Nephron (organoid): Measurements from ENCODE around the gene STK40.

Experiments used
- H3K27ac Mint-ChIP-seq, 3 experiments: 2 replicates each; pipeline ENCODE4 v1.8.0; 2020; ENCODE audit warnings: mixed read lengths in 3 of 3, mild to moderate bottlenecking in 2 of 3, moderate library complexity in 1 of 3
- H3K27me3 Mint-ChIP-seq: 2 replicates; pipeline ENCODE4 v1.8.0; 2021; ENCODE audit warnings: low read depth, mild to moderate bottlenecking, moderate library complexity, mixed read lengths
- H3K36me3 Mint-ChIP-seq: 2 replicates; pipeline ENCODE4 v1.8.0; 2020; ENCODE audit warnings: low read depth, mixed read lengths
- H3K4me1 Mint-ChIP-seq: 2 replicates; pipeline ENCODE4 v1.8.0; 2020; ENCODE audit warnings: mixed read lengths
- H3K4me3 Mint-ChIP-seq, 3 experiments: 2 replicates each; pipeline ENCODE4 v1.8.0; 2020; ENCODE audit warnings: mild to moderate bottlenecking in 3 of 3, mixed read lengths in 3 of 3, moderate library complexity in 2 of 3
- H3K9me3 Mint-ChIP-seq: 2 replicates; pipeline ENCODE4 v1.8.0; 2020; ENCODE audit warnings: mixed read lengths
- CTCF ChIP-seq, 3 experiments: fragments of 200-600 bp; sonication (generic); IDR thresholded peaks; one replicate each; pipeline ENCODE4 v1.5.0; 2021; ENCODE audit warnings: antibody characterized with exemption in 3 of 3; ENCODE audit not compliant: unreplicated experiment in 3 of 3

Gene STK40

GRCh38 chr1:36350659-36351226 is 35.0 kb downstream of the STK40 start:
- Mint-ChIP-seq H3K27me3 (no peaks in the 10 kb centered on the region), H3K9me3 (no peaks in the 10 kb centered on the region)
- no peak for TF ChIP-seq CTCF (IDR thresholded peaks at IDR 0.05; ENCODE audit: unreplicated experiment in 3 of 3)

DNA sequence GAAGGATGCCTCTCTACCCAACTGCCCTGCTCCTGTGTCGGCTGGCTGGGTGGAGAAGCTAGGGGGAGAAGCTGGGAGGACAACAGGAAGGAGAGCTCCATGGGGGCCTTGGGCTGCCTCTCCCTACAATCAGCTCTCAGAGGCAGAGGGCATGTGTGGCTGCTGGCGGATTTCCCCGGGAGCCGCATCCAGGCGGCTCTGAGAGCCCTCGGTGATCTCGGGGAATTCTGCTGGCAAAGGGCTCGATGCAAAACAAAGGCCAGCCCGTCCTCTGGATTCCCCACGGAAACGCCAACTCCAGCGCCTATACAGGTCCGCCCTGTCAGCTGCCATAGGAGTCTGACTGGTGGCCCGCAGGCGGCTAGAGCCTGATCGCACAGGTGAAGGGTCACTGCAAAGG is 35.9 kb downstream of the STK40 start:
- Mint-ChIP-seq H3K4me3 (no peak overlapping the region), H3K36me3 (peaks cover 32% of the 10 kb centered on the region), H3K27ac (peak overlapping the region in 1 of 3 experiments; percentile 33), H3K27me3 (no peaks in the 10 kb centered on the region), H3K4me1 (peaks cover 25% of the 10 kb centered on the region), H3K9me3 (no peaks in the 10 kb centered on the region)
- TF ChIP-seq CTCF (IDR thresholded peaks at IDR 0.05; ENCODE audit: unreplicated experiment in 3 of 3): no peak

More at GRCh38 chr1:36350659-36351226, 35.0 kb downstream of the STK40 start:
- Mint-ChIP-seq H3K36me3 (peaks cover 31% of the 10 kb centered on the region), H3K27ac (peak overlapping the region; percentile 91 to 98 (median 93)), H3K4me3 (no peak overlapping the region), H3K4me1 (peaks cover 25% of the 10 kb centered on the region)

DNA sequence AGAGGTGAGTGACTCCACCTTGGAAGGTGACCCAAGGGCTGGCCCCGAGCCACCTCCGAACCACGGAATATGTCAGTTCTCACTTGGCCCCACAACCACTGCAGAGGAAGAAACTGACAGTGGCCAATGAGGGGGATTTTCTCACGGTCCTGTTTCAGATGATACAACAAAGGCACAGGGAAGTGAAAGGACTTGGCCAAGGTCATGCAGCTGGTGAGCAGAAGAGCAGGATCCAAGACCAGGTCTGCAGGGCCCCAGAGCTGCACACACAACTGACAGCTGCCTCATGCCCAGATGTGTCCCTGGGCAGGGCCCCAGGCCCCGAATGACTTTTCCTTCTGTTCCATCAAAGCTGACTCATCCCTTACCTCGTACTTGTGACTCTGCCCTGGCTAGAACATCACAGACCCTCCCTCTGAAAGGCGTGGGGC is 36.5 kb downstream of the STK40 start:
- no peak overlapping the region for H3K4me3 Mint-ChIP-seq
- H3K27ac Mint-ChIP-seq: no peak overlapping the region
- peaks cover 25% of the 10 kb centered on the region for H3K4me1 Mint-ChIP-seq
- no peaks in the 10 kb centered on the region for H3K27me3 Mint-ChIP-seq
- H3K36me3 Mint-ChIP-seq: peaks cover 30% of the 10 kb centered on the region
- no peak for TF ChIP-seq CTCF (IDR thresholded peaks at IDR 0.05; ENCODE audit: unreplicated experiment in 3 of 3)
- no peaks in the 10 kb centered on the region for H3K9me3 Mint-ChIP-seq

DNA sequence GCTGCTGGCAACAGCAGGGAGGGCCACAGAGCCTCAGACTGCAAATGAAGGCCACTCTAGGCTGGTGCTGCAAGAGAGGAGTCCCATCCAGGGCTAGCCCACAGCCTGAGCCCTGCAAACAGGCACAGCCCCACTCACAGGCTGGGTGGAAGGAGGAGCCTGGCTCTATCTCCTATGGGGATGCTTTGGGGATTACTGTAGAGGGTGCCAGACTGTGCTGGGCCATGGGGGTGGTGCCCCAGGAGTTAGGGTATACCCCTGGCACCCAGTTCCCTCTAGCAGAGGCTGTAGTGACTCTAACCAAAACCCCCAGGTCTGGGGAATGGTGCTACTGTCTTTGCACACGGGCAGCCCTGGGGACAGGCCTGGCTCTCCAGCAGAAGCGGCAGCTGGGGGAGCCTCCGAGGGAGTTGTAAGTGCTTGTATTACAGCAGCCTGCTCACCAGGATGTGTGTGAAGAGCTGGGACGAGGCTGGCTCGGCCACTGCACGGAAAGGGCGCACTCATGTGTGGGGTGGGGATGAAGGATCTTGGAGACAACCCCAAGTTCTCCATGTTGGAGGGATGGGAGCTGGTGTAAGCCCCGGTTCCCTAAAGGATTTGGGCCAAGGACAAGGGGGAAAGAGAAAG is 38.9 kb downstream of the STK40 start:
- no peak for TF ChIP-seq CTCF (IDR thresholded peaks at IDR 0.05; ENCODE audit: unreplicated experiment in 3 of 3)
- Mint-ChIP-seq H3K4me1 (peaks cover 15% of the 10 kb centered on the region), H3K27ac (peak overlapping the region in 1 of 3 experiments; percentile 67), H3K36me3 (peaks cover 23% of the 10 kb centered on the region), H3K4me3 (no peak overlapping the region), H3K27me3 (no peaks in the 10 kb centered on the region), H3K9me3 (no peaks in the 10 kb centered on the region)

- Mint-ChIP-seq H3K27ac (no peak overlapping the region), H3K4me1 (peaks cover 3% of the 10 kb centered on the region), H3K4me3 (no peak overlapping the region), H3K27me3 (no peaks in the 10 kb centered on the region), H3K36me3 (peaks cover 31% of the 10 kb centered on the region), H3K9me3 (no peaks in the 10 kb centered on the region)
- no peak for TF ChIP-seq CTCF (IDR thresholded peaks at IDR 0.05; ENCODE audit: unreplicated experiment in 3 of 3)
These were observed 40.4 kb downstream of the STK40 start for GRCh38 chr1:36345353-36345752.

DNA sequence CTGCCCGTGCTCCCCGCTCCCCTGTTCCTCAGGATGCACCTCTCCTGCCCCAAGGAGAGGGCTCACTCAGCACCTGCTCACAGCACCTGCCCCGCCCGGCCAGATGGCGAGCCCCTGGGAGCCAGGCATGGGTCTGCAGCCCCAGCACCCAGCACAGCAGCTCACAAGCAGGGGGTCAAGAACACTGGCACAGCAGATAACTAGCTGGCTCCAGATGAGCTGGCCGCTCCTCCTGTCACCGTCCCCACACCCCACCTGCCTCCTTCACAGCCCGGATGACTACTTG is 41.4 kb downstream of the STK40 start:
- H3K9me3 Mint-ChIP-seq: no peaks in the 10 kb centered on the region
- TF ChIP-seq CTCF (IDR thresholded peaks at IDR 0.05; ENCODE audit: unreplicated experiment in 3 of 3): no peak
- no peaks in the 10 kb centered on the region for H3K4me1 Mint-ChIP-seq
- no peaks in the 10 kb centered on the region for H3K27me3 Mint-ChIP-seq
- H3K4me3 Mint-ChIP-seq: no peak overlapping the region
- peaks cover 31% of the 10 kb centered on the region for H3K36me3 Mint-ChIP-seq
- H3K27ac Mint-ChIP-seq: no peak overlapping the region
